Measurements from ENCODE around the gene POLQ. TPM values are rescaled to one million over a fixed set of nuclear protein-coding genes. Genes with fewer than 3 reads are reported as not detected.

Gene POLQ
- polyA plus RNA-seq, 3 donors, result 0.03 TPM; not detected in 1

- Histone ChIP-seq H3K27ac (ENCODE audit: low read depth in 1 of 2, low read length in 2 of 2) (no peak overlapping the region), H3K4me3 (replicated peaks in 1 of 3; ENCODE audit: low read depth in 2 of 3, low read length in 3 of 3) (no peak overlapping the region), H3K27me3 (ENCODE audit: control insufficient read depth in 2 of 2, insufficient read depth in 2 of 2, low read length in 2 of 2) (no peaks in the 10 kb centered on the region), H3K4me2 (replicated peaks; ENCODE audit: extremely low read depth, low read length, poor library complexity, severe bottlenecking) (no peak overlapping the region), H3K9ac (ENCODE audit: insufficient read depth, low read length, poor library complexity, severe bottlenecking) (no peak overlapping the region), H3K79me2 (ENCODE audit: insufficient read depth, low read length) (peaks cover 23% of the 10 kb centered on the region), H3K36me3 (replicated peaks in 1 of 2; ENCODE audit: control insufficient read depth in 1 of 2, insufficient read depth in 2 of 2, low read length in 2 of 2) (peaks cover 26 to 77% of the 10 kb centered on the region in 2 donors), H4K20me1 (ENCODE audit: insufficient read depth, low read length) (no peaks in the 10 kb centered on the region), H3K4me1 (ENCODE audit: control insufficient read depth in 1 of 2, insufficient read depth in 2 of 2, low read length in 2 of 2) (no peaks in the 10 kb centered on the region), H3K9me3 (replicated peaks in 1 of 2; ENCODE audit: control insufficient read depth in 1 of 2, insufficient read depth in 1 of 2, low read length in 2 of 2) (no peaks in the 10 kb centered on the region), H2AFZ (ENCODE audit: insufficient read depth, low read depth, low read length, poor library complexity, severe bottlenecking) (no peak overlapping the region)
- intact Hi-C loops (cut with micrococcal nuclease), result no loop called here
- Mint-ChIP-seq H3K27ac (peak overlapping the region in 2 of 7 donors; percentile 2 to 64), H3K36me3 (peaks cover 59 to 88% of the 10 kb centered on the region in 2 donors), H3K4me3 (no peak overlapping the region), H3K27me3 (ENCODE audit: low read depth in 3 of 3) (no peaks in the 10 kb centered on the region), H3K9me3 (peaks cover 0 to 5% (median 0%) of the 10 kb centered on the region in 7 donors), H3K4me1 (no peaks in the 10 kb centered on the region)
- 93% methylated on average over 2 of the region's 3 CpGs for WGBS (ENCODE audit: insufficient coverage)
- TF ChIP-seq CTCF (IDR thresholded peaks at IDR 0.05), result no peak
- DNase-seq, result no peak
These were observed 25.3 kb downstream of the POLQ start for GRCh38 chr3:121520510-121520909.

- peak overlapping the region in 1 of 7 donors; percentile 79 for H3K27ac Mint-ChIP-seq
- H3K9ac ChIP-seq (ENCODE audit: insufficient read depth, low read length, poor library complexity, severe bottlenecking), result no peak overlapping the region
- H3K27ac ChIP-seq (ENCODE audit: low read depth in 1 of 2, low read length in 2 of 2), result peak overlapping the region in 1 of 2 donors; percentile 16
- no peak overlapping the region for H2AFZ ChIP-seq (ENCODE audit: insufficient read depth, low read depth, low read length, poor library complexity, severe bottlenecking)
- H3K36me3 Mint-ChIP-seq, result peaks cover 59 to 85% of the 10 kb centered on the region in 2 donors
- H3K4me1 Mint-ChIP-seq, result no peaks in the 10 kb centered on the region
- peaks cover 0 to 6% (median 0%) of the 10 kb centered on the region in 7 donors for H3K9me3 Mint-ChIP-seq
- H3K36me3 ChIP-seq (replicated peaks in 1 of 2; ENCODE audit: control insufficient read depth in 1 of 2, insufficient read depth in 2 of 2, low read length in 2 of 2), result peaks cover 21 to 84% of the 10 kb centered on the region in 2 donors
- H3K4me2 ChIP-seq (replicated peaks; ENCODE audit: extremely low read depth, low read length, poor library complexity, severe bottlenecking), result no peak overlapping the region
- no peak for TF ChIP-seq CTCF (IDR thresholded peaks at IDR 0.05)
- no peak overlapping the region for H3K4me3 Mint-ChIP-seq
- H3K27me3 ChIP-seq (ENCODE audit: control insufficient read depth in 2 of 2, insufficient read depth in 2 of 2, low read length in 2 of 2), result no peaks in the 10 kb centered on the region
- H3K79me2 ChIP-seq (ENCODE audit: insufficient read depth, low read length), result peaks cover 38% of the 10 kb centered on the region
- H3K27me3 Mint-ChIP-seq (ENCODE audit: low read depth in 3 of 3), result no peaks in the 10 kb centered on the region
- no peaks in the 10 kb centered on the region for H3K9me3 ChIP-seq (replicated peaks in 1 of 2; ENCODE audit: control insufficient read depth in 1 of 2, insufficient read depth in 1 of 2, low read length in 2 of 2)
- H4K20me1 ChIP-seq (ENCODE audit: insufficient read depth, low read length), result no peaks in the 10 kb centered on the region
- DNase-seq, result no peak
- H3K4me3 ChIP-seq (replicated peaks in 1 of 3; ENCODE audit: low read depth in 2 of 3, low read length in 3 of 3), result no peak overlapping the region
- intact Hi-C loops (cut with micrococcal nuclease), result no loop called here
- 100% methylated on average over 2 of the region's 5 CpGs for WGBS (ENCODE audit: insufficient coverage)
- H3K4me1 ChIP-seq (ENCODE audit: control insufficient read depth in 1 of 2, insufficient read depth in 2 of 2, low read length in 2 of 2), result no peaks in the 10 kb centered on the region
These were observed 27.7 kb downstream of the POLQ start for GRCh38 chr3:121517953-121518655.

All from CD14-positive monocyte (primary cell).